Lower leg skin (tissue), 4 donors: ENCODE data around the gene AGPAT1. TPM values are rescaled to one million over a fixed set of nuclear protein-coding genes. Genes with fewer than 3 reads are reported as not detected.

Experiments used
- DNase-seq, 2 donors: peaks; one replicate each; pipeline ENCODE4 v3.0.0-alpha.2; 2019; ENCODE audit warnings: low spot score in 2 of 2
- H3K4me3 ChIP-seq: fragments of 200-600 bp; sonication (generic); 2 replicates; pipeline ENCODE4 v1.5.1; 2017; ENCODE audit warnings: mild to moderate bottlenecking, low read depth; ENCODE audit not compliant: poor library complexity, severe bottlenecking
- POLR2A ChIP-seq, 2 donors: fragments of 450-650 bp; IDR thresholded peaks; one replicate each; pipeline ENCODE4 v1.6.1; 2016 to 2017; ENCODE audit warnings: antibody characterized with exemption in 2 of 2, mild to moderate bottlenecking in 1 of 2, moderate library complexity in 1 of 2
- WGBS, 2 donors: methylation state at CpG; one replicate each; pipeline ENCODE4 v1.1.5; 2018; 5-methylcytosine and 5-hydroxymethylcytosine counted together
- intact Hi-C: fragments of 100-400 bp; cut with DNase I; formaldehyde crosslinking; loops from one replicate; pipeline ENCODE4 v1.15.0; 2023; ENCODE audit warnings: low total_unique reads
- total RNA-seq, 4 donors: library from RNA; depleted of rRNA; stranded (reverse); fragments of >200 nt; gene quantifications; one replicate each; pipeline ENCODE4 v1.1.0, GENCODE V29; 2016
- TF ChIP-seq, protein P1 (sequence below), 3 donors: fragments of 450-650 bp; IDR thresholded peaks; one replicate each; pipeline ENCODE4 v1.5.1; 2016; ENCODE audit warnings: antibody characterized with exemption in 3 of 3, mild to moderate bottlenecking in 3 of 3, moderate library complexity in 2 of 3

The AGPAT1 gene
- total RNA-seq, 4 donors from 2014 or later, result 18.8 to 53.2 (median 28.0) TPM

DNA sequence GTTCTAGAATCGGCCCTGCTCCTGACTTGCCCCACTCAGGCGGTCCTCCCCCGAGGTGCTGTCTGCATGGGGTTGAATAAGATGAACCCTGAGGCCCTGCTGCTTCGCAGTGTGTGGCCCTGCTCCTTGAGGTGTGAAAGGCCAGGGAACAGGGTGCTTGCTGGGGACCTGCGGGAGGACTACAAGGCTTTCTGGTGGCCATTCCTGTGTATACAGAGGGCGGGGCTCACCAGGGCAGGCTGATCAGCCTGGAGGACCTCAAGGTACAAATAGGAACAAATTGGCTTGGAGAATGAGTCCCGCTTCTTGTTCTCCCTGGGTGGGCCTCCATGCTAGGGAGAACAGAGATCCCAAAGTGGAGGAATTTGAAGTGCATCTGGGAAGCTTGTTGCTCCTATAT lies 42.3 kb upstream of the AGPAT1 start:
- no peak for TF ChIP-seq POLR2A (IDR thresholded peaks at IDR 0.05)
- TF ChIP-seq, protein P1, sequence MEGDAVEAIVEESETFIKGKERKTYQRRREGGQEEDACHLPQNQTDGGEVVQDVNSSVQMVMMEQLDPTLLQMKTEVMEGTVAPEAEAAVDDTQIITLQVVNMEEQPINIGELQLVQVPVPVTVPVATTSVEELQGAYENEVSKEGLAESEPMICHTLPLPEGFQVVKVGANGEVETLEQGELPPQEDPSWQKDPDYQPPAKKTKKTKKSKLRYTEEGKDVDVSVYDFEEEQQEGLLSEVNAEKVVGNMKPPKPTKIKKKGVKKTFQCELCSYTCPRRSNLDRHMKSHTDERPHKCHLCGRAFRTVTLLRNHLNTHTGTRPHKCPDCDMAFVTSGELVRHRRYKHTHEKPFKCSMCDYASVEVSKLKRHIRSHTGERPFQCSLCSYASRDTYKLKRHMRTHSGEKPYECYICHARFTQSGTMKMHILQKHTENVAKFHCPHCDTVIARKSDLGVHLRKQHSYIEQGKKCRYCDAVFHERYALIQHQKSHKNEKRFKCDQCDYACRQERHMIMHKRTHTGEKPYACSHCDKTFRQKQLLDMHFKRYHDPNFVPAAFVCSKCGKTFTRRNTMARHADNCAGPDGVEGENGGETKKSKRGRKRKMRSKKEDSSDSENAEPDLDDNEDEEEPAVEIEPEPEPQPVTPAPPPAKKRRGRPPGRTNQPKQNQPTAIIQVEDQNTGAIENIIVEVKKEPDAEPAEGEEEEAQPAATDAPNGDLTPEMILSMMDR (IDR thresholded peaks at IDR 0.05), result no peak
- DNase-seq, result no peak
- intact Hi-C loops, result no loop called here
- no peak overlapping the region for H3K4me3 ChIP-seq
- 80 to 85% methylated on average over 7 of the region's 7 CpGs for WGBS, 2 donors

DNA sequence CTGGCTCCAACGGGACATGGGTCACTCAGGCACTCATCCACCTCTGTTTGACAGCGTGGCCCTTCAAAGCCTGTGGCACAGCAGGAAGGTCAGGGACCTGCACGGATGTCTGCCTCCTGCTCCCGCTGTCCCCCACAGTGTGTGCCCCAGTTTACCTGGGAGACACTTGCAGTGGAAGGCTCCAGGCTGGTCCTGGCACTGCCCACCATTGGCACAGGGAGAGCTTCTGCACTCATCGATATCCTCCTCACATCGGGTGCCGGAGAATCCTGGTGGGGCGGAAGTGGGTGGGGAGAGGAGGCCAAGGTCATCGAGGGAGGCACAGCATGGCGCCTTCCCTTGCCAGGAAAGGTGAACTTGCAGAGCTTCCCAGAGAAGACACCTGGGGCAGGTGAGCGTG lies 41.1 kb upstream of the AGPAT1 start:
- TF ChIP-seq, protein P1 (IDR thresholded peaks at IDR 0.05), result no peak
- TF ChIP-seq POLR2A (IDR thresholded peaks at IDR 0.05), result no peak
- no peak for DNase-seq
- intact Hi-C loops, result no loop called here
- H3K4me3 ChIP-seq, result no peak overlapping the region
- 90 to 91% methylated on average over 11 of the region's 11 CpGs for WGBS, 2 donors

DNA sequence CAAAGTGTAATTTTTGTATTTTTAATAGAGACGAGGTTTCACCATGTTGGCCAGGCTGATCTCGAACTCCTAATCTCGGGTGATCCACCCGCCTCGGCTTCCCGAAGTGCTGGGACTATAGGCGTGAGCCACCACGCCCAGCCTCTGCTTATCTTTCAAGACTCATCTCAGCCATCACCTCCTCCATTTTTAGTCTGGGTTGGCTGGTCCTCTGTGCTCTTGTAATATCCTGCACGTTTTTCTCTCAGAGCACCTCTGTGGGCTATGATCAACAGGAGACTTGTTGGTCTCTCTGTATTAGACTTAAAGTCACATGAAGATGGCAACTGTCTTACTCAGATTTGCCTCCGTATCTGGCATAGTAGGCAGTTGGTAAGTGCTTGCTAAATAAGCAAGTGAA lies 40.4 kb upstream of the AGPAT1 start:
- DNase-seq, result no peak
- H3K4me3 ChIP-seq, result no peak overlapping the region
- WGBS, 2 donors, result 89 to 90% methylated on average over 10 of the region's 10 CpGs
- TF ChIP-seq POLR2A (IDR thresholded peaks at IDR 0.05), result no peak
- TF ChIP-seq, protein P1 (IDR thresholded peaks at IDR 0.05), result no peak
- intact Hi-C loops, result no loop called here

DNA sequence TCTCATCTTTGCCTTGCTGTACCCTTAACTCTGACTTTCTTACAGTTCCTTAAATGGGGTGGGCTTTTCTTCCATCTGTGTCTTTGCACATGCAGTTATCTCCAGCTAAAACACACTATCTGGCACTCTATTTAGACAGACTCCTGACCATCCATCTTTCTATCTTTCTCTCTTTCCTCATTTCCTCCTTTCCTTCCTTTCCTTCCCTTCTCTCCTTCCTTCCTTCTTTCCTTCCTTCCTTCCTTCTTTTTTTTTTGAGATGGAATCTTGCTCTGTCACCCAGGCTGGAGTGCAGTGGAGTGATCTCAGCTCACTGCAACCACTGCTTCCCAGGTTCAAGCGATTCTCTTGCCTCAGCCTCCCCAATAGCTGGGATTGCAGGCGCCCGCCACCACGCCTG lies 39.7 kb upstream of the AGPAT1 start:
- WGBS, 2 donors, result 92 to 96% methylated on average over 4 of the region's 4 CpGs
- intact Hi-C loops, result no loop called here
- no peak for TF ChIP-seq POLR2A (IDR thresholded peaks at IDR 0.05)
- TF ChIP-seq, protein P1 (IDR thresholded peaks at IDR 0.05), result no peak
- no peak for DNase-seq
- no peak overlapping the region for H3K4me3 ChIP-seq

DNA sequence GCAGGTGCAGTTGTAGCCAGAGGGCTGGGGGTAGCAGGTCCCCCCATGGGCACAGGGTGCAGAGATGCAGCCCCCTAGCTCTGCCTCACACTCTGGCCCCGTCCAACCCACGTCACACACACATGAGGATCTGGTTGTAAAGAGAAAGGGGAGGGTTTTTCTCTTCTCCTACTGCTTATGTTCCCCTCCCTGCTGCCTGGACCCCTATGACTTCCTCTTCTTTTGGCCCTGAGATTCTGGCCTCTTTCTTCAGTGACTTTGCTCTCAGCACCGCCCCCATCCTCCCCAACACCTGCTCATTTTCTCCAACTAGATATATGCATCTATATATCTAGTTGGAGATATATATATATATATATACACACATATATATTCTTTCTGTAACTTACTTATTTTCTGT lies 38.2 kb upstream of the AGPAT1 start:
- no peak overlapping the region for H3K4me3 ChIP-seq
- no peak for DNase-seq
- intact Hi-C loops, result no loop called here
- WGBS, 2 donors, result 79 to 91% methylated on average over 3 of the region's 3 CpGs
- no peak for TF ChIP-seq POLR2A (IDR thresholded peaks at IDR 0.05)
- TF ChIP-seq, protein P1 (IDR thresholded peaks at IDR 0.05), result no peak

DNA sequence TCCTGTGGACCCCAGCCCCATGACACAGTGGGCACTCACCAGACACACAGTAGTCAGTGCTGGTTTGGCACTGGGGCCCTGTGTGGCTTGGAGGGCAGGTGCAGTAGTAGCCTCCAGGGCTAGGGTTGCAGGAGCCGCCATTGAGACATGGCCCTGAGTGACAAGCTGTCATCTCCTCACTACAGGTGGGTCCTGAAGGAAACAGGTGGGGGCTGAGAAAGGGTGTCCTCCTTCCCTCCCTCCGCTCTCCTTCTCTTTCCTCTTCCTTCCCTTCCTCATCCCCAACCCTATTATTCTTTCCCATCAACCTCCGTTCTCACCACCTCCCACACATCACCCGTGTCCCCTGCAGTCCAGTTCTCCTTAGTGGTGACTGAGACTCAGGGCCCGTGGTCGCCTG lies 37.8 kb upstream of the AGPAT1 start:
- 91 to 93% methylated on average over 6 of the region's 6 CpGs for WGBS, 2 donors
- intact Hi-C loops, result no loop called here

More for the DNA sequence above, 37.8 kb upstream of the AGPAT1 start:
- no peak overlapping the region for H3K4me3 ChIP-seq
- DNase-seq, result no peak
- TF ChIP-seq, protein P1 (IDR thresholded peaks at IDR 0.05), result no peak
- no peak for TF ChIP-seq POLR2A (IDR thresholded peaks at IDR 0.05)
